NCI-H2196 (cell line): ENCODE measurements around the gene MYO9A.
"Not testable (repeated sequence)": the region's sequence is repeated elsewhere in the genome, so short reads cannot be mapped to it uniquely, and the experiment has no call there.

Source experiments
- DNase-seq: peaks from one replicate; lab custom pipeline; 2025; ENCODE audit not compliant: unreplicated experiment; lab: John Stamatoyannopoulos, UW

Gene MYO9A

GRCh38 chr15:72053297-72053696 lies 64.7 kb downstream of the MYO9A start:
- DNase-seq: not testable (repeated sequence)

DNA sequence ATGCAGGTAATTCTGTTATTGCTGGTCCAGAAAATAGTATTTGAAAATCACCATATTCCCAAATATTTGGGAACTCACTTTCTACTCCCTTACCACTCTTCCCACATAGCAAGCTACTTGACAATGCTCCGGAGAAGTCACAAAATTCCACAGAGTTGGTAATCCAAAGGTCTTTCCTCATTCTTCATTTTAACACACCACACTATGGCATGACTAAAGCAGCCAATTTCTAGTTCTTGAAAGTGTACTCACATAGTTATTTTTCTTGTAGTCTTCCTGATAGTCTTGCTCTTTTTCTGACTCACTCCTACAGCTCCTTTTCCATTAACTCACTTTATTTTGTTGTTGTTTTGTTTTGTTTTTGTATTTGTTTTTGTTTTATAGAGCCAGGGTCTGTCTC lies 67.2 kb downstream of the MYO9A start:
- DNase-seq: no peak

DNA sequence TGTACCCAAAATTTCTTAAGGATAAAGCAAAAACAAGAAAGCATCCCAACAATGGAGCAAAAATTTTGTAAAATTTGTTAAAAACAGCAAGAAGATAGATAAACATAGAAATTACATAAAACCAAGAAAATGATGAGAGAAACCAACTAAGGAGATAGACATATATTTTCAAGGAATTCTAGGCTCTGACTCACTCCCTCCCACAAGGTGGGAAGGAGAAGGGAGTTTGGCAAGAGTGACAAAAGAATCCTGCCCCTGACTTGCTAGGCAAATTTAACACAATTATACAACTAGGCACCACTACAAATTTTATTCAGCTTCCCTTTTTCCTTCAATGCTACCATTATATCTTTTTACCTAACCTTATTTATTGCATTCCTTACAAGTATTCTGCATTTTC lies 70.9 kb downstream of the MYO9A start:
- DNase-seq: no peak

- DNase-seq: no peak
Measured at GRCh38 chr15:72044956-72045355, 73.0 kb downstream of the MYO9A start.

GRCh38 chr15:72042865-72043264 lies 75.1 kb downstream of the MYO9A start:
- DNase-seq: no peak

DNA sequence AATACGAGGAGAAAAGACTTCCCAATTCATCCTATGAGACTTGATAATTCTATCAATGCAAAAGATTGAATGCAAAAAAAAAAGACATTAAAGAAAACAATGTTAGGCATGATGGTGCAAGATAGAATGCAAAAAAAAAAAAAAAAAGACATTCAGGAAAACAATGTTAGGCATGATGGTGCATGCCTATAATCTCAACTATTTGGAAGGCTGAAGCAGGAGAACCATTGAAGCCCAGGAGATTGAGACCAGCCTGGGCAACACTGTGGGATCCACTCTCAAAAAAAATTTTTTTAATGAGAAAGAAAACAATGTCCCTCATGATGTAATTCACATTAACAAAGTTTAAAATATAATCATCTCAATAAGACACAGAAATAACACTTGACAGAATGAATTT lies 75.9 kb downstream of the MYO9A start:
- no peak for DNase-seq

DNA sequence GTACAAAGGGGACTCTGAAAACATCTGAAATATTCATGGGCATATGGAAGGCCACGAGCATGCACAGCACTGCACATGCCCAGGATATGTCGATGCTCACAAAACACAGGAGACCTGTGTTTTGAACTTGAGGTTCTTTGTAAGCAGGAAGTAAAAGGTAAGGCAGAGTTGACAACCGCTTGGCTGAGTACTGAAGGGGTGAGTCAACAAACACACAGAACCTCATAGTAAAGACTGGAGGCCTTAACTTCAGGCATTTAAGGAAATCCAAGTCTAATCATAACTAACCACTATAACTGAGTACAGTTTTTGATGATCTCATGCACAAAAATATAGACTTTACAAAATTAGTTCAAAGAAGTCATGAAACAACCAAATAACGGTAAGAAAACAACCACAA lies 80.6 kb downstream of the MYO9A start:
- no peak for DNase-seq

GRCh38 chr15:72034859-72035650 lies 82.9 kb downstream of the MYO9A start:
- no peak for DNase-seq

GRCh38 chr15:72034351-72034750 lies 83.6 kb downstream of the MYO9A start:
- DNase-seq: no peak

GRCh38 chr15:72033711-72034110 lies 84.2 kb downstream of the MYO9A start:
- no peak for DNase-seq

- no peak for DNase-seq
Measured at GRCh38 chr15:72033285-72033684, 84.7 kb downstream of the MYO9A start.

DNA sequence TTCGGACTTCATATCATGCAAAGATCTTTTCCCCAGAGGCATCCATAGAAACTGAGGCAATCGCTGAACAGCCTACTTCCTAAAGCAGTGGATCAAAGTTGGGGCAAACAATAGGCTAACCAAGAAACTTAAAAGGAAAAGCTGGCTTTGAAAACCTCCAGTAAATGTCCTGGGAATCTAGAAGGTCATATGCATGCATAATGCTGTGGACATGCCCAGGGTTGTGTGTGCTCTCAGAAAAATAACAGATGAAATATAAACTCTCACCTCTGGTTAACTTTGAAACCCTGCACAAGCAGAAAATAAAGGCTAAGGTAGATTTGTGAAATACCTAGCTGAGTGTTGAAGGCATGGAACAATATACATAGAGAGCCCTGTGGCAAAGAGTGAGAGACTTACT lies 96.3 kb downstream of the MYO9A start:
- DNase-seq: no peak

GRCh38 chr15:72020799-72021198 lies 97.2 kb downstream of the MYO9A start:
- no peak for DNase-seq

GRCh38 chr15:72014555-72014954 lies 103.4 kb downstream of the MYO9A start:
- not testable (repeated sequence) for DNase-seq

DNA sequence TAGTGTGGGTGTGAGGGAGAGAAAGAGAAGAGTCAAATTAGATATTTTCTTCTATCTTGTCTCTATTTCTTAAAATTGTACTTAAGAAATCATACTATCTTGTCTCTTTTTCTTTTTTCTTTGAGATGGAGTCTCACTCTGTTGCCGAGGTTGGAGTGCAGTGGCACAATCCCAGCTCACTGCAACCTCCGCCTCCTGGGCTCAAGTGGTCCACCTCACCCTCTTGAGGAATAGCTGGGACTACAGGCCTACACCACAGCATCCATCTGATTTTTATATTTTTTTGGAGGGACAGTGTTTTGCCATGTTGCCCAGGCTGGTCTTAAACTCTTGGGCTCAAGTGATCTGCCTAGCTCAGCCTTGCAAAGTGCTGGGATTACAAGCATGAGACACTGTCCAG lies 104.2 kb downstream of the MYO9A start:
- DNase-seq: no peak

GRCh38 chr15:72011302-72011942 lies 106.5 kb downstream of the MYO9A start:
- DNase-seq: no peak

- DNase-seq: no peak
Measured at GRCh38 chr15:72009222-72009621, 108.7 kb downstream of the MYO9A start.

DNA sequence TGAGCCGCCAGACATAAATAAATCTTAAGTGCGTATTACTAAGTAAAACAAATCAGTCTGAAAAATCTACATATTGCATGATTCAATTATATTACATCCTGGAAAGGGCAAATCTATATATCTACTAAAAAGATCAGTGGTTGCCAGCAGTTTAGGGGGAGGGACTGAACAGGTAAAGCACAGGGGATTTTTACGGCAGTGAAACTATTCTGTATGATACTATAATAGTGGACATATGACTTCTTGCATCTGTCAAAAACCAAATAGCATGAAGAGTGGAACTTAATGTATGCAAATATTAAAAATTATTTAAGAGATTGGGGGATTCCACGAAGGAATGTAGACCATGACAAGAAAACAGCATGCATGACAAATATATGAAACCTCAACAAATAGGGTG lies 111.6 kb downstream of the MYO9A start:
- no peak for DNase-seq

DNA sequence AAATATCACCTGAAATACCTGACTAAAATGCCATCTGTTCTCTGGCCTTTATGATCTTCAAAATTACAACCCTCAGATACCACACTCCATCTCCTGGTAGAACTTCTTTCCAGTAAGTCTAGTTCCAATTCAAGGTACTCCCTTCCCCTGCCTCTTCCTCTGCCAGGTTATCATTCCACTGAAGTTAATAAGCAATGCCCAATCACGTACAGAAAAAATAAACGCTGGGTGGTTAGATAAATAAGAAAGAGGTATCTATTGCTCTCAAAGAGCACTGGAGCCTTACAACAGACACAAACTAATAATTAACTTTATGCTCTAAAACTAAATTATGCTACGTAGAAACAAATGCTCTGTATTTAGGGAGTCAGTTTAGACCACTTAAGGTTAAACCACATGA lies 112.5 kb downstream of the MYO9A start:
- DNase-seq: no peak

GRCh38 chr15:71999807-72000206 lies 118.1 kb downstream of the MYO9A start:
- DNase-seq: no peak

GRCh38 chr15:71998717-71999116 lies 119.2 kb downstream of the MYO9A start:
- not testable (repeated sequence) for DNase-seq

DNA sequence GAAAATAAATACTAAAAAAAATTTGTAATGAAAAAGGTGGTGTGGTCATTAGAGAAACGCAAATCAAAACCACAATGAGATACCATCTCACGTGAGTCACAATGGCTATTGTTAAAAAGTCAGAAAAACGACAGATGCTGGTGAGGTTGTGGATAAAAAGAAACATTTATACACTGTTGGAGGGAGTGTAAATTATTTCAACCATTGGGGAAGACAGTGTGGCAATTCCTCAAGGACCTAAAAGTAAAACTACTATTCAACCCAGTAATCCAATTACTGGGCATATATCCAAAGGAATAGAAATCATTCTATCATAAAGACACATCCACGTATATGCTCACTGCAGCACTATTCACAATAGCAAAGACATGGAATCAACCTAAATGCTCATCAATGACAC lies 120.3 kb downstream of the MYO9A start:
- DNase-seq: no peak

- DNase-seq: no peak
Measured at GRCh38 chr15:71975816-71976150, 142.2 kb downstream of the MYO9A start.
